K562 (cell line): Measurements from ENCODE around the gene RETREG2. TPM values are rescaled to one million over a fixed set of nuclear protein-coding genes. Genes with fewer than 3 reads are reported as not detected.

Source experiments
- CEBPB ChIP-seq: fragments of 450-650 bp; IDR thresholded peaks from 2 replicates; pipeline ENCODE4 v1.6.1; 2016; ENCODE audit warnings: missing genetic modification characterization, missing compliant biosample characterization
- GTF2E2 ChIP-seq: fragments of 200-800 bp; sonication (Bioruptor generic); IDR thresholded peaks from 2 replicates; pipeline ENCODE4 v1.6.1; 2016; ENCODE audit warnings: missing genetic modification characterization, missing compliant biosample characterization
- RNF2 ChIP-seq: sonication (generic); IDR thresholded peaks from 2 replicates; pipeline ENCODE4 v1.6.1; 2016
- SIRT6 ChIP-seq: IDR thresholded peaks from one replicate; pipeline ENCODE4 v1.6.1; 2012; ENCODE audit warnings: low read depth, mild to moderate bottlenecking, control low read depth, inconsistent platforms, low read length, moderate library complexity
- SMC3 ChIP-seq: conservative IDR thresholded peaks from 2 replicates; pipeline ENCODE4 v1.6.1; 2011; ENCODE audit warnings: low read depth, low read length, improper control_type of control experiment; ENCODE audit not compliant: insufficient read depth
- SREBF1 ChIP-seq: fragments of 150-350 bp; IDR thresholded peaks from 2 replicates; pipeline ENCODE4 v1.6.1; 2014; ENCODE audit warnings: antibody characterized with exemption, low read depth, low read length, borderline replicate concordance
- ZFP30 ChIP-seq: fragments of 250-450 bp; sonication (Bioruptor Pico); IDR thresholded peaks from 2 replicates; pipeline ENCODE4 v1.8.0; 2022; ENCODE audit warnings: moderate library complexity, mild to moderate bottlenecking, inconsistent platforms, borderline replicate concordance
- ZNF175 ChIP-seq: fragments of 200-800 bp; sonication (Bioruptor generic); IDR thresholded peaks from 2 replicates; pipeline ENCODE4 v1.6.1; 2016; ENCODE audit warnings: low read depth, mild to moderate bottlenecking, missing genetic modification characterization, missing compliant biosample characterization
- ZNF282 ChIP-seq: sonication (generic); formaldehyde crosslinking; IDR thresholded peaks from 2 replicates; pipeline ENCODE4 v1.8.1; 2023; ENCODE audit warnings: missing genetic modification reagents
- ZNF436 ChIP-seq: fragments of 250-450, 450-650 bp; sonication (Bioruptor Pico); formaldehyde crosslinking; IDR thresholded peaks from 2 replicates; pipeline ENCODE4 v1.7.0; 2020; ENCODE audit warnings: mild to moderate bottlenecking
- ZNF695 ChIP-seq: fragments of 450-650 bp; formaldehyde crosslinking; IDR thresholded peaks from 2 replicates; pipeline ENCODE4 v1.4.0; 2020; ENCODE audit warnings: mild to moderate bottlenecking, moderate library complexity
- polyA plus RNA-seq, 8 experiments: library from polyadenylated mRNA; depleted of rRNA in 4 of 8; stranded (reverse) in 5 of 8; unstranded in 3 of 8; fragments of >200 nt; fragmentation: Nextera tagmentation in 2 of 8; fragmentation: Illumina TruSeq in 1 of 8; extraction: Ambion mirVana in 2 of 8; extraction: Trizol in 1 of 8; gene quantifications; 2 replicates each; pipeline versions ENCODE4 v1.2.1 to v1.2.3, GENCODE V29; 2011 to 2014; ENCODE audit warnings: inconsistent platforms in 1 of 8, missing spikeins in 1 of 8
- total RNA-seq, 7 experiments: library from RNA; depleted of rRNA in 6 of 7; stranded (reverse); fragments of >200 nt in 6 of 7; fragmentation: Illumina TruSeq in 2 of 7; extraction: Trizol in 2 of 7; gene quantifications; 2 replicates each; pipeline versions ENCODE4 v1.2.1 to v1.2.3, GENCODE V29; 2011 to 2021; ENCODE audit warnings: low replicate concordance in 1 of 7
- TF ChIP-seq, protein P1 (sequence below), 2 experiments: fragments of 450-650 bp; formaldehyde crosslinking in 1 of 2; IDR thresholded peaks; 2 replicates each; pipeline versions ENCODE4 v1.4.0 to v1.6.1; 2014 to 2020; ENCODE audit warnings: mild to moderate bottlenecking in 2 of 2, borderline replicate concordance in 1 of 2, low read depth in 1 of 2
- TF ChIP-seq, protein P2 (sequence below), 2 experiments: IDR thresholded peaks; 2 replicates each; pipeline ENCODE4 v1.6.1; 2011; ENCODE audit warnings: borderline replicate concordance in 1 of 2, control low read depth in 1 of 2, low read depth in 1 of 2, low read length in 1 of 2, mild to moderate bottlenecking in 1 of 2, mixed read lengths in 1 of 2, moderate library complexity in 1 of 2; ENCODE audit not compliant: insufficient read depth in 1 of 2, insufficient read length in 1 of 2, poor library complexity in 1 of 2, severe bottlenecking in 1 of 2; ENCODE audit errors: extremely low read depth in 1 of 2
- TF ChIP-seq, protein P3 (sequence below): fragments of 450-650 bp; IDR thresholded peaks from 2 replicates; pipeline ENCODE4 v1.6.1; 2016

The RETREG2 gene
- total and polyA plus RNA-seq, 9 of the 15 experiments (the other 6 are each of a cell fraction or from before 2014, with no cell fraction given): 4.9 to 40.1 (median 19.2) TPM

GRCh38 chr2:219206328-219207133, 28.5 kb downstream of the RETREG2 start, which contains the start of gene ZFAND2B (continued):
- TF ChIP-seq, protein P1, sequence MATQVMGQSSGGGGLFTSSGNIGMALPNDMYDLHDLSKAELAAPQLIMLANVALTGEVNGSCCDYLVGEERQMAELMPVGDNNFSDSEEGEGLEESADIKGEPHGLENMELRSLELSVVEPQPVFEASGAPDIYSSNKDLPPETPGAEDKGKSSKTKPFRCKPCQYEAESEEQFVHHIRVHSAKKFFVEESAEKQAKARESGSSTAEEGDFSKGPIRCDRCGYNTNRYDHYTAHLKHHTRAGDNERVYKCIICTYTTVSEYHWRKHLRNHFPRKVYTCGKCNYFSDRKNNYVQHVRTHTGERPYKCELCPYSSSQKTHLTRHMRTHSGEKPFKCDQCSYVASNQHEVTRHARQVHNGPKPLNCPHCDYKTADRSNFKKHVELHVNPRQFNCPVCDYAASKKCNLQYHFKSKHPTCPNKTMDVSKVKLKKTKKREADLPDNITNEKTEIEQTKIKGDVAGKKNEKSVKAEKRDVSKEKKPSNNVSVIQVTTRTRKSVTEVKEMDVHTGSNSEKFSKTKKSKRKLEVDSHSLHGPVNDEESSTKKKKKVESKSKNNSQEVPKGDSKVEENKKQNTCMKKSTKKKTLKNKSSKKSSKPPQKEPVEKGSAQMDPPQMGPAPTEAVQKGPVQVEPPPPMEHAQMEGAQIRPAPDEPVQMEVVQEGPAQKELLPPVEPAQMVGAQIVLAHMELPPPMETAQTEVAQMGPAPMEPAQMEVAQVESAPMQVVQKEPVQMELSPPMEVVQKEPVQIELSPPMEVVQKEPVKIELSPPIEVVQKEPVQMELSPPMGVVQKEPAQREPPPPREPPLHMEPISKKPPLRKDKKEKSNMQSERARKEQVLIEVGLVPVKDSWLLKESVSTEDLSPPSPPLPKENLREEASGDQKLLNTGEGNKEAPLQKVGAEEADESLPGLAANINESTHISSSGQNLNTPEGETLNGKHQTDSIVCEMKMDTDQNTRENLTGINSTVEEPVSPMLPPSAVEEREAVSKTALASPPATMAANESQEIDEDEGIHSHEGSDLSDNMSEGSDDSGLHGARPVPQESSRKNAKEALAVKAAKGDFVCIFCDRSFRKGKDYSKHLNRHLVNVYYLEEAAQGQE (IDR thresholded peaks at IDR 0.05; ENCODE audit: borderline replicate concordance): no peak
- TF ChIP-seq, protein P1 (CRISPR knock-in tag; IDR thresholded peaks at IDR 0.05; ENCODE audit: low read depth): peak; percentile 57; the same call in 1 of the 2 replicates
- TF ChIP-seq, protein P2, sequence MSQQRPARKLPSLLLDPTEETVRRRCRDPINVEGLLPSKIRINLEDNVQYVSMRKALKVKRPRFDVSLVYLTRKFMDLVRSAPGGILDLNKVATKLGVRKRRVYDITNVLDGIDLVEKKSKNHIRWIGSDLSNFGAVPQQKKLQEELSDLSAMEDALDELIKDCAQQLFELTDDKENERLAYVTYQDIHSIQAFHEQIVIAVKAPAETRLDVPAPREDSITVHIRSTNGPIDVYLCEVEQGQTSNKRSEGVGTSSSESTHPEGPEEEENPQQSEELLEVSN (IDR thresholded peaks at IDR 0.05; ENCODE audit: borderline replicate concordance in 1 of 2, extremely low read depth in 1 of 2, insufficient read depth in 1 of 2, insufficient read length in 1 of 2, low read depth in 1 of 2, low read length in 1 of 2, poor library complexity in 1 of 2, severe bottlenecking in 1 of 2): peak in 1 of 2 experiments; percentile 32
- TF ChIP-seq, protein P3, sequence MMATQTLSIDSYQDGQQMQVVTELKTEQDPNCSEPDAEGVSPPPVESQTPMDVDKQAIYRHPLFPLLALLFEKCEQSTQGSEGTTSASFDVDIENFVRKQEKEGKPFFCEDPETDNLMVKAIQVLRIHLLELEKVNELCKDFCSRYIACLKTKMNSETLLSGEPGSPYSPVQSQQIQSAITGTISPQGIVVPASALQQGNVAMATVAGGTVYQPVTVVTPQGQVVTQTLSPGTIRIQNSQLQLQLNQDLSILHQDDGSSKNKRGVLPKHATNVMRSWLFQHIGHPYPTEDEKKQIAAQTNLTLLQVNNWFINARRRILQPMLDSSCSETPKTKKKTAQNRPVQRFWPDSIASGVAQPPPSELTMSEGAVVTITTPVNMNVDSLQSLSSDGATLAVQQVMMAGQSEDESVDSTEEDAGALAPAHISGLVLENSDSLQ: 0 out of 2 replicates have a peak, but pooled peaks have one; percentile 13
- TF ChIP-seq ZNF695 (CRISPR knock-in tag): no peak
- TF ChIP-seq ZNF175 (CRISPR knock-in tag): no peak
- no peak for TF ChIP-seq ZFP30
- TF ChIP-seq GTF2E2 (tag): peak; percentile 73
- no peak for TF ChIP-seq ZNF436 (CRISPR knock-in tag)
- TF ChIP-seq SMC3: no peak
- TF ChIP-seq CEBPB (tag): no peak
- TF ChIP-seq SIRT6: no peak
- TF ChIP-seq ZNF282 (CRISPR knock-in tag): no peak
- TF ChIP-seq SREBF1: no peak
- no peak; the same call in 1 of the 2 replicates for TF ChIP-seq RNF2
